H7 (cell line): ENCODE data around the gene WDR33. TPM values are rescaled to one million over a fixed set of nuclear protein-coding genes. Genes with fewer than 3 reads are reported as not detected.
"Not testable (repeated sequence)": the region's sequence is repeated elsewhere in the genome, so short reads cannot be mapped to it uniquely, and the experiment has no call there.

Experiments used
- DNase-seq: peaks from one replicate; pipeline ENCODE4 v3.0.0; 2012
- H3K27me3 ChIP-seq: 2 replicates; pipeline ENCODE4 v1.6.0; 2011; ENCODE audit warnings: mild to moderate bottlenecking, low read length; ENCODE audit not compliant: control insufficient read depth, insufficient read depth
- H3K36me3 ChIP-seq: replicated peaks from 2 replicates; pipeline ENCODE4 v1.5.1; 2011; ENCODE audit warnings: low read length; ENCODE audit not compliant: control insufficient read depth, insufficient read depth
- H3K4me3 ChIP-seq: 2 replicates; pipeline ENCODE4 v1.5.1; 2011; ENCODE audit warnings: low read depth, mild to moderate bottlenecking, control low read depth, low read length, moderate library complexity; ENCODE audit not compliant: insufficient read depth
- total RNA-seq: library from RNA; depleted of rRNA; stranded (reverse); fragments of >200 nt; shearing (Covaris generic); gene quantifications from 2 replicates; pipeline ENCODE4 v1.2.3, GENCODE V29; 2014; rRNA removed

WDR33 gene
- total RNA-seq = 43.3 and 48.8 TPM in 2 replicates

GRCh38 chr2:127810619-127811396 is at the start of gene WDR33:
TSS of gene WDR33 (minus strand) at chr2:127811171. CDS start at chr2:127770981, 40,190 bp downstream.
- peak; percentile 96 for DNase-seq
- H3K36me3 ChIP-seq = no peaks in the 10 kb centered on the region
- H3K27me3 ChIP-seq = no peaks in the 10 kb centered on the region
- peak within 1 kb of the TSS; percentile 59 for H3K4me3 ChIP-seq

- Histone ChIP-seq H3K36me3 (peaks cover 8% of the 10 kb centered on the region), H3K4me3 (no peak overlapping the region), H3K27me3 (no peaks in the 10 kb centered on the region)
- DNase-seq = peak; percentile 52
Observed at GRCh38 chr2:127860130-127860529, 49.2 kb upstream of the WDR33 start.

- peak; percentile 92 for DNase-seq
- Histone ChIP-seq H3K27me3 (no peaks in the 10 kb centered on the region), H3K4me3 (no peak overlapping the region), H3K36me3 (peaks cover 8% of the 10 kb centered on the region)
Observed at GRCh38 chr2:127859712-127860085, 48.7 kb upstream of the WDR33 start.

GRCh38 chr2:127857265-127857808 is 46.4 kb upstream of the WDR33 start:
- H3K4me3 ChIP-seq = peak overlapping the region; percentile 95
- peaks cover 3% of the 10 kb centered on the region for H3K36me3 ChIP-seq
- DNase-seq = peak; percentile 72
- no peaks in the 10 kb centered on the region for H3K27me3 ChIP-seq

- no peak for DNase-seq
- Histone ChIP-seq H3K27me3 (no peaks in the 10 kb centered on the region), H3K36me3 (peaks cover 9% of the 10 kb centered on the region), H3K4me3 (no peak overlapping the region)
Observed at GRCh38 chr2:127853671-127854070, 42.7 kb upstream of the WDR33 start.

GRCh38 chr2:127852388-127852787 is 41.4 kb upstream of the WDR33 start:
- H3K27me3 ChIP-seq = no peaks in the 10 kb centered on the region
- peaks cover 17% of the 10 kb centered on the region for H3K36me3 ChIP-seq
- no peak overlapping the region for H3K4me3 ChIP-seq
- DNase-seq = no peak

GRCh38 chr2:127847931-127848330 is 37.0 kb upstream of the WDR33 start:
- Histone ChIP-seq H3K36me3 (peaks cover 30% of the 10 kb centered on the region), H3K4me3 (no peak overlapping the region), H3K27me3 (no peaks in the 10 kb centered on the region)
- DNase-seq = no peak

GRCh38 chr2:127844973-127845372 is 34.0 kb upstream of the WDR33 start:
- H3K4me3 ChIP-seq = no peak overlapping the region
- DNase-seq = no peak
- H3K27me3 ChIP-seq = no peaks in the 10 kb centered on the region
- H3K36me3 ChIP-seq = peaks cover 23% of the 10 kb centered on the region

GRCh38 chr2:127843677-127844076 is 32.7 kb upstream of the WDR33 start:
- Histone ChIP-seq H3K36me3 (peaks cover 22% of the 10 kb centered on the region), H3K27me3 (no peaks in the 10 kb centered on the region), H3K4me3 (no peak overlapping the region)
- no peak for DNase-seq

- H3K36me3 ChIP-seq = peaks cover 6% of the 10 kb centered on the region
- no peaks in the 10 kb centered on the region for H3K27me3 ChIP-seq
- peak; percentile 51 for DNase-seq
- no peak overlapping the region for H3K4me3 ChIP-seq
Observed at GRCh38 chr2:127841466-127842178, 30.7 kb upstream of the WDR33 start.

- Histone ChIP-seq H3K4me3 (no peak overlapping the region), H3K27me3 (no peaks in the 10 kb centered on the region), H3K36me3 (peaks cover 2% of the 10 kb centered on the region; the same call in 1 of the 2 replicates)
- no peak for DNase-seq
Observed at GRCh38 chr2:127840893-127841292, 29.9 kb upstream of the WDR33 start.

GRCh38 chr2:127834951-127835350 is 24.0 kb upstream of the WDR33 start:
- no peaks in the 10 kb centered on the region for H3K36me3 ChIP-seq
- no peaks in the 10 kb centered on the region for H3K27me3 ChIP-seq
- no peak for DNase-seq
- H3K4me3 ChIP-seq = no peak overlapping the region

- peak; percentile 50 for DNase-seq
- H3K27me3 ChIP-seq = no peaks in the 10 kb centered on the region
- H3K4me3 ChIP-seq = no peak overlapping the region
- H3K36me3 ChIP-seq = no peaks in the 10 kb centered on the region
Observed at GRCh38 chr2:127829845-127830246, 18.9 kb upstream of the WDR33 start.

GRCh38 chr2:127826708-127827107 is 15.7 kb upstream of the WDR33 start:
- H3K4me3 ChIP-seq, DNase-seq, H3K36me3 ChIP-seq, H3K27me3 ChIP-seq: not testable (repeated sequence)

GRCh38 chr2:127826047-127826446 is 15.1 kb upstream of the WDR33 start:
- Histone ChIP-seq H3K4me3 (no peak overlapping the region), H3K27me3 (no peaks in the 10 kb centered on the region), H3K36me3 (no peaks in the 10 kb centered on the region)
- no peak for DNase-seq
